HG03469 (cell line): ENCODE data around the gene DDX39A.
A peak's percentile ranks its signal among the peaks of the same experiment; 100 is the strongest.
"Not testable (repeated sequence)": the region's sequence is repeated elsewhere in the genome, so short reads cannot be mapped to it uniquely, and the experiment has no call there.

ENCODE experiments used
- ATAC-seq: cut with Tn5 transposase; IDR thresholded peaks from one replicate; pipeline ENCODE4 v1.9.1; 2021; ENCODE audit warnings: mild to moderate bottlenecking, moderate library complexity, moderate number of reproducible peaks; ENCODE audit not compliant: unreplicated experiment

Gene DDX39A

DNA sequence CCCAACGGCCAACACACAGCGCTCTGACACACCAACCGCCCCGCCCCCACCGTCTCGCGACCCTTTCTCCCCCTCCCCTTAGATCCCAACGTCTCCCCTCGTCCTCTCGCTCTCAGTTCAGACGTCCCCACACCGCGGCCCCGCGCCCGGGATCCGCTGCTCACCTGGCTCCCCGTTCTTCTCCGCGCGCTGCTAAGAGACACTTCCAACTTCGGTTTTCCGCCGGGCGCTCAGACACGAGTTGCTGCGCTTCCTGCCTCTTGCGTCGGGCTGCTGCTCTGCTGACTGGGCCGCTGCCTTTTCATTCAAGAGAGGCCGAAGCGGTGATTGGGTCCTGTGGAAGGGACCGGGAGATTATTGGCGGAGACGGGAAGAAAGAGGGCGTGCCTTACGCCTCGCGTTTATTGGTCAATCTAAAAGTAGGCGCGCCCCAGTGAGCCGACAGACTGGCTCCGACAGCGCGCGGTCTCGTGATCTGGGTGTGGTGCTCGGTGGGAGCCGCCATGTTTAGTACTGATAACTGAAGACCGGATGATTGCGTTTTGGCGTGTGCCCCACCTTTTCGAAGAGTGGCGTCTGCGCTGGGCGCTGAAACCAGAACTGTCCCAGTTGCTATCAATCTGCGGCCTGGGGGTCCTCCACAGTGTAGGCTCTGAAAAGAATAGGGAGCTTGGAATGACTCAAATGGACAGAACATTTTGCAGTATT lies at the start of gene DDX39A:
Gene DDX39A (minus strand): TSS at position 236 of the 708 bp plus-strand sequence. CDS start 6,121 bp downstream, outside the sequence.
- ATAC-seq = peak; percentile 72

GRCh38 chr19:14467816-14468215 lies 48.7 kb upstream of the DDX39A start:
- ATAC-seq = no peak

DNA sequence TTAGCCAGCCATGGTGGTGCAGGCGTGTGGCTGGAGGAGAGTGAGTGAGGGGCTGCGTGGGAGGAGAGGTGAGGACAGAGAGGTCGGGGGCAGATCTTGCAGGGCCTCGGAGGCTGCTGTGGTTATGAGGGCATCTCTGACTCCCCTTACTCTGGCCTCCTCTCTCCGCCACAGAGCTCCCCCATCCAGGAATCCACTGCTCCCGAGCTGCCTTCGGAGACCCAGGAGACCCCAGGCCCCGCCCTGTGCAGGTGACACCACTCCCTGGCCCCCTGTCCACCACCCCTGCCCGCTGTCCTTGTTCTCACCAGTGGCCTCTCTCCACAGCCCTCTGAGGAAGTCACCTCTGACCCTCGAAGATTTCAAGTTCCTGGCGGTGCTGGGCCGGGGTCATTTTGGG lies 48.2 kb upstream of the DDX39A start:
- ATAC-seq = no peak

DNA sequence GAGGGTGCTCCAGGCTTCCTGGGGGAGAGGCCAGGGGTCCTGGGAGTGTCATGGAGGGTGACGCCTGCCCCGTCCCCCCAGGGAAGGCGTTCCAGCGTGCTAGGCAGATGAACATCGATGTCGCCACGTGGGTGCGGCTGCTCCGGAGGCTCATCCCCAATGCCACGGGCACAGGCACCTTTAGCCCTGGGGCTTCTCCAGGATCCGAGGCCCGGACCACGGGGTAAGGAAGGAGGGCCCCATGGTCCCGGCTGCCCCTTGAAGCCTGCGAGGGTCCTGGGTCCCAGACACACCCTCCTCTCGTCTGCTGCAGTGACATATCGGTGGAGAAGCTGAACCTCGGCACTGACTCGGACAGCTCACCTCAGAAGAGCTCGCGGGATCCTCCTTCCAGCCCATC lies 44.6 kb upstream of the DDX39A start:
- ATAC-seq = no peak

- not testable (repeated sequence) for ATAC-seq
These were observed 43.3 kb upstream of the DDX39A start for GRCh38 chr19:14462401-14462800.

GRCh38 chr19:14460935-14461334 lies 41.8 kb upstream of the DDX39A start:
- no peak for ATAC-seq

GRCh38 chr19:14459703-14460102 lies 40.6 kb upstream of the DDX39A start:
- no peak for ATAC-seq

DNA sequence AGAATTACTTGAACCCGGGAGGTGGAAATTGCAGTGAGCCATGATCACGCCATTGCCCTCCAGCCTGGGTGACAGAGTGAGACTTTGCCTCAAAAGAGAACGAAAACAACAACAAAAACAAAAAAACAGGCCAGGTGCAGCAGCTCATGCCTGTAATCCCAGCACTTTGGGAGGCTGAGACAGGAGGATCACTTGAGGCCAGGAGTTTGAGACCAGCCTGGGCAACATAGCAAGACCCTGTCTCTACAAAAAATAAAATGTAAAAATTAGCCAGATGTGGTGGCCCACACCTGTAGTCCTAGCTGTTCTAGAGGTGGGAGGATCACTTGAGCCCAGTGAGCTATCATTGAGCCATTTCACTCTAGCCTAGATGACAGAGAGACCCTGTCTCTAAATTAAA lies 33.2 kb upstream of the DDX39A start:
- ATAC-seq = not testable (repeated sequence)

- ATAC-seq = no peak
These were observed 31.7 kb upstream of the DDX39A start for GRCh38 chr19:14450876-14451275.

GRCh38 chr19:14450168-14450874 lies 31.2 kb upstream of the DDX39A start:
- no peak for ATAC-seq

DNA sequence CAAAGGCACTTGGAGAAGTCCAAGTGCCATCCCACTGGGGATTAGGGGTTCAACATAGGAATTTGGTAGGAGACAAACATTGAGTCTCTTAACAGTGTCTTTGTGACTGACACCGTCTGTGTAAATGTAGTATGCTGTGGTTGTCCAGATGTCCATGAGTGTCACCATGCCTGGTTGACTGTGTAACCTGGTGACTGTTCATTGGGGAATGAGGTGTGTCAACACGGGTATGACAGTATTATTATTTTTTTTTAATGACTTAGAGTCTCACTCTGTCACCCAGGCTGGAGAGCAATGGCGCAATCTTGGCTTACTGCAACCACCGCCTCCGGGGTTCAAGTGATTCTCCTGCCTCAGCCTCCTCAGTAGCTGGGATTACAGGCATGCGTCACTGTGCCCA lies 30.2 kb upstream of the DDX39A start:
- no peak for ATAC-seq

- ATAC-seq = no peak
These were observed 27.3 kb upstream of the DDX39A start for GRCh38 chr19:14446336-14447036.

- ATAC-seq = no peak
These were observed 24.6 kb upstream of the DDX39A start for GRCh38 chr19:14443632-14444216.

GRCh38 chr19:14442891-14443631 lies 23.9 kb upstream of the DDX39A start:
- no peak for ATAC-seq

GRCh38 chr19:14441041-14441938 lies 22.1 kb upstream of the DDX39A start:
- no peak for ATAC-seq

GRCh38 chr19:14440049-14440448 lies 20.9 kb upstream of the DDX39A start:
- ATAC-seq = peak; percentile 47

DNA sequence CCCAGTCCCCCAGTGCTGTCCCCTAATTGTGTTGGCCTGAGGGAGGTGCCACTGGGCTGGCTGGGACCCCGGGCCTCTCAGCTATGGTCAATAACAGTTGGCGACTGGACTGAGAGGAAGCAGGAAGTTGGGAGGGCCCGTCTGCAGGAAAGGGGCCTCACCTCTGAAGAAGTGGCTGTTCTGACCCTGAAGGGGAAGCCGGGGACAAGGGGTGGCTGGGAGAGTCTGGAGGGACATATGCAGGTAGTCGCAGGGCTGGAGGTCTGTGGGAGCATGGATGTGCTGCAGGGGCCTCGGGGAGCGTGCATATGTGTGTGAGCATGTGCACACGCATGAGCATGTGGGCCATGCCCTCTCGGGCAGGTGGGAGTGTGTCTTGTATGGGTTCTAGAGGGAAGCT lies 19.9 kb upstream of the DDX39A start:
- no peak for ATAC-seq

DNA sequence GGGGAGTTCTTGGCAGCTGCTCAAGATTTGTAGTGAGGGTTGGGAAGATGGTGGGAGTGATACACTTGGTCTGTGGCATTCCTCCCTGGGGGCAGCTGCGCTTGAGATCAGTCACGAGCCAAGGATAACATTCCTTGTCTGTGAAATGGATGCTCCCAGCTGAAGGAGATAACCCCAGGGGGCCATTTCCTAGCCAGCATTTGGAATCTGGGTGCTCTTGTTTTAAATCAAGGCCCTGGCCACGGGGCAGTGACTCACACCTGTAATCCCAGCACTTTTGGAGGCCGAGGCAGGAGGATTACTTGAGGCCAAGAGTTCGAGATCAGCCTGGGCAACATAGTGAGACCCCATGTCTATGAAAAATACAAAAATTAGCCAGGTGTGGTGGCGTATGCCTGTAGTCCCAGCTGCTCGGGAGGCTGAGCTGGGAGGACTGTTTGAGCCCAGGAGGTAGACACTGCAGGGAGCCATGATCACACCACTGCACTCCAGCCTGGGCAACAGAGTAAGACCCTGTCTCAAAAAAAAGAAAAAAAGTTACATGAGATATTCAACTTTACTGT lies 18.5 kb upstream of the DDX39A start:
- ATAC-seq = no peak

- no peak for ATAC-seq
These were observed 16.3 kb upstream of the DDX39A start for GRCh38 chr19:14435320-14436050.
